Kidney (tissue), 14 donors: Measurements from ENCODE around the gene GSX2. TPM values are rescaled to one million over a fixed set of nuclear protein-coding genes. Genes with fewer than 3 reads are reported as not detected.
A peak's percentile ranks its signal among the peaks of the same experiment; 100 is the strongest.

Experiments
- DNase-seq, 5 donors: peaks; one replicate each; pipeline ENCODE4 v3.0.0-alpha.2; 2013 to 2020
- FAIRE-seq: peaks from 2 replicates; lab custom pipeline; 2012; peaks lifted over from hg19 to GRCh38; lab: Jason Lieb, UNC
- H3K27ac ChIP-seq, 2 donors: one replicate each; pipeline ENCODE4 v1.7.0; 2013; ENCODE audit warnings: low read depth in 2 of 2, low read length in 2 of 2, inconsistent platforms in 1 of 2
- H3K27me3 ChIP-seq: one replicate; pipeline ENCODE4 v1.7.1; 2013; ENCODE audit warnings: low read length, inconsistent platforms; ENCODE audit not compliant: control insufficient read depth, insufficient read depth
- H3K36me3 ChIP-seq, 3 donors: one replicate each; pipeline versions ENCODE4 v1.7.0 to v1.7.1; 2013; ENCODE audit warnings: low read length in 3 of 3, control low read depth in 1 of 3, inconsistent platforms in 1 of 3; ENCODE audit not compliant: insufficient read depth in 3 of 3, control insufficient read depth in 2 of 3
- H3K4me1 ChIP-seq, 3 donors: one replicate each; pipeline versions ENCODE4 v1.7.0 to v1.7.1; 2013; ENCODE audit warnings: low read length in 3 of 3, inconsistent platforms in 1 of 3, low read depth in 1 of 3; ENCODE audit not compliant: control insufficient read depth in 2 of 3, insufficient read depth in 2 of 3
- H3K4me3 ChIP-seq, 3 donors: one replicate each; pipeline versions ENCODE4 v1.7.0 to v1.8.1; 2013; ENCODE audit warnings: low read length in 3 of 3, control low read depth in 1 of 3, inconsistent platforms in 1 of 3
- H3K9ac ChIP-seq, 3 donors: one replicate each; pipeline versions ENCODE4 v1.7.0 to v1.7.1; 2013; ENCODE audit warnings: low read length in 3 of 3, control low read depth in 1 of 3, inconsistent platforms in 1 of 3
- H3K9me3 ChIP-seq, 3 donors: one replicate each; pipeline versions ENCODE4 v1.7.0 to v1.7.1; 2013; ENCODE audit warnings: low read length in 3 of 3, control low read depth in 1 of 3, inconsistent platforms in 1 of 3; ENCODE audit not compliant: control insufficient read depth in 2 of 3, insufficient read depth in 1 of 3
- intact Hi-C: fragments of 100-400 bp; cut with DNase I; formaldehyde crosslinking; loops from one replicate; pipeline ENCODE4 v1.11.1; 2022
- polyA plus RNA-seq: library from polyadenylated mRNA; stranded (reverse); fragments of 350-450 nt; fragmentation: Illumina TruSeq; extraction: RNeasy Lipid Tissue Mini Kit (QIAGEN cat#74804); gene quantifications from one replicate; pipeline ENCODE4 v1.2.3, GENCODE V29; 2014; ENCODE audit warnings: low read depth, low replicate concordance; ENCODE audit not compliant: insufficient read depth
- total RNA-seq: library from RNA; stranded (reverse); fragmentation: NEBNext Ultra II Directional; extraction: Animal tissue kit (Norgen Biotek cat#: 25700); gene quantifications from one replicate; pipeline ENCODE4 v1.2.1, GENCODE V29; 2021
- TF ChIP-seq, protein P1 (sequence below): IDR thresholded peaks from 3 replicates; pipeline ENCODE4 v1.5.1; 2012; ENCODE audit warnings: mild to moderate bottlenecking, moderate library complexity, borderline replicate concordance; ENCODE audit not compliant: insufficient read depth; ENCODE audit errors: extremely low read depth
- donor health status: control.
- donor health status: control.
- donor health status: control.
- donor health status: control.
- donor health status: control.
- donor health status: DM: yes; HTN: yes; CAD: no.
- donor health status: Normal renal cell carcinoma (clear cell type).

Gene GSX2
- total and polyA plus RNA-seq, 2 donors from 2014 or later: not detected

GRCh38 chr4:54090404-54090803 lies 9.6 kb upstream of the GSX2 start:
- Histone ChIP-seq H3K9me3 (no peaks in the 10 kb centered on the region), H3K4me3 (peak overlapping the region in 1 of 3 donors; percentile 73), H3K9ac (no peak overlapping the region), H3K27me3 (peaks cover 35% of the 10 kb centered on the region), H3K4me1 (peaks cover 4 to 13% (median 6%) of the 10 kb centered on the region in 3 donors), H3K36me3 (no peaks in the 10 kb centered on the region), H3K27ac (peak overlapping the region in 1 of 2 donors; percentile 9)
- FAIRE-seq (no peak), DNase-seq (no peak)
- TF ChIP-seq, protein P1, sequence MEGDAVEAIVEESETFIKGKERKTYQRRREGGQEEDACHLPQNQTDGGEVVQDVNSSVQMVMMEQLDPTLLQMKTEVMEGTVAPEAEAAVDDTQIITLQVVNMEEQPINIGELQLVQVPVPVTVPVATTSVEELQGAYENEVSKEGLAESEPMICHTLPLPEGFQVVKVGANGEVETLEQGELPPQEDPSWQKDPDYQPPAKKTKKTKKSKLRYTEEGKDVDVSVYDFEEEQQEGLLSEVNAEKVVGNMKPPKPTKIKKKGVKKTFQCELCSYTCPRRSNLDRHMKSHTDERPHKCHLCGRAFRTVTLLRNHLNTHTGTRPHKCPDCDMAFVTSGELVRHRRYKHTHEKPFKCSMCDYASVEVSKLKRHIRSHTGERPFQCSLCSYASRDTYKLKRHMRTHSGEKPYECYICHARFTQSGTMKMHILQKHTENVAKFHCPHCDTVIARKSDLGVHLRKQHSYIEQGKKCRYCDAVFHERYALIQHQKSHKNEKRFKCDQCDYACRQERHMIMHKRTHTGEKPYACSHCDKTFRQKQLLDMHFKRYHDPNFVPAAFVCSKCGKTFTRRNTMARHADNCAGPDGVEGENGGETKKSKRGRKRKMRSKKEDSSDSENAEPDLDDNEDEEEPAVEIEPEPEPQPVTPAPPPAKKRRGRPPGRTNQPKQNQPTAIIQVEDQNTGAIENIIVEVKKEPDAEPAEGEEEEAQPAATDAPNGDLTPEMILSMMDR: no peak
- intact Hi-C loops: no loop called here

DNA sequence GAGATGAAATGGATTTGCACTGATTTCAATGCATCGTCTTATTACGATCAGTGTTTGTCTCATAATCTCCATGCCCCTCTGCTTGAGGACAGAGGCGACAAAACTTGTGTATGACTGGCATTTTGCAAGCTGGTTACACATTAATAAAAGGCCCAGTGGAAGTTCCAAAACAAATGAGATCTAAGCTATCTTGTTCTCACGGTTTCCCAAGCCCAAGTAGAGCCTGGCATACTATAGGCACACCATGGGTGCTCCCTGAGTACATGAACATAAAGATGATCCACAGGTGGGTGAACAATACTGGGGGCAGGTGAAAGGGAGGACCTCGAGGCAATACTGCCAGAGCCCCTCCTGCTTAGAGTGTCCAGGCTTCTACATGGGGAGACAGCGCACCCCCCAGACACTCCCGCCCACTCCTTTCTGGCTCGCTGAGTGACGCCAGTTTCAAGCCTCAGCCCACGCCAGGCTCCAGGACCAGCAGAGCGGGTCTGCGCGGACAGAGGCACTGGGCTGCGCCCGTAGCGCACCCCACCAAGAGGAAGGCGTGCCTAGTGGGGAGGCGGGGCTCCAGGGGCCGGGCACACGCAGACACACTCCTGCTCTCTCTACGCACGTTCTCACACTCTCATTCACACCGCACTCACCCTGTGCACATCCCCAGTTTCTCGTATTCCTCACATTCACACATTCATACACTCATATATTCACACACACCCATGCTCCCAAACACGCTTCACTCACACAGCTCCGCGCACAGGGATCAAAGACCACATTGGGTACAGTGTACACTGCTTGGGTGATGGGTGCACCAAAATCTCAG lies 8.9 kb upstream of the GSX2 start:
- Histone ChIP-seq H3K4me3 (peak overlapping the region; percentile 51 to 73 (median 73)), H3K27me3 (peaks cover 39% of the 10 kb centered on the region), H3K27ac (peak overlapping the region in 1 of 2 donors; percentile 13), H3K9me3 (no peaks in the 10 kb centered on the region), H3K9ac (peak overlapping the region in 1 of 3 donors; percentile 26), H3K36me3 (no peaks in the 10 kb centered on the region), H3K4me1 (peaks cover 4 to 13% (median 6%) of the 10 kb centered on the region in 3 donors)
- DNase-seq (peak; percentile 45 to 86 (median 69)), FAIRE-seq (no peak)
- TF ChIP-seq, protein P1: no peak
- intact Hi-C loops: no loop called here

GRCh38 chr4:54091637-54092404 lies 8.1 kb upstream of the GSX2 start:
- H3K9me3 ChIP-seq: no peaks in the 10 kb centered on the region
- TF ChIP-seq, protein P1: no peak
- H3K9ac ChIP-seq: peak overlapping the region in 2 of 3 donors; percentile 26 to 53
- peak overlapping the region; percentile 51 to 73 (median 73) for H3K4me3 ChIP-seq
- FAIRE-seq (no peak), DNase-seq (peak; percentile 74 to 92 (median 82))
- H3K27ac ChIP-seq: no peak overlapping the region
- H3K4me1 ChIP-seq: peaks cover 4 to 13% (median 6%) of the 10 kb centered on the region in 3 donors
- intact Hi-C loops: no loop called here
- H3K36me3 ChIP-seq: no peaks in the 10 kb centered on the region
- H3K27me3 ChIP-seq: peaks cover 47% of the 10 kb centered on the region
